ENCODE results near the gene SLC39A11. TPM values are rescaled to one million over a fixed set of nuclear protein-coding genes. Genes with fewer than 3 reads are reported as not detected.
A peak's percentile ranks its signal among the peaks of the same experiment; 100 is the strongest.

The SLC39A11 gene
- total and polyA plus RNA-seq, 2 of the 13 experiments (the other 11 are each of a cell fraction or from before 2014, with no cell fraction given), result 17.2 to 31.5 TPM

GRCh38 chr17:72788950-72789585 lies 303.4 kb downstream of the SLC39A11 start (continued):
- TF ChIP-seq RERE (CRISPR knock-in tag; IDR thresholded peaks at IDR 0.05; ENCODE audit: low read depth), result no peak
- no peak for TF ChIP-seq TMF1 (CRISPR knock-in tag; IDR thresholded peaks at IDR 0.05; ENCODE audit: low read depth)
- TF ChIP-seq, protein P1, sequence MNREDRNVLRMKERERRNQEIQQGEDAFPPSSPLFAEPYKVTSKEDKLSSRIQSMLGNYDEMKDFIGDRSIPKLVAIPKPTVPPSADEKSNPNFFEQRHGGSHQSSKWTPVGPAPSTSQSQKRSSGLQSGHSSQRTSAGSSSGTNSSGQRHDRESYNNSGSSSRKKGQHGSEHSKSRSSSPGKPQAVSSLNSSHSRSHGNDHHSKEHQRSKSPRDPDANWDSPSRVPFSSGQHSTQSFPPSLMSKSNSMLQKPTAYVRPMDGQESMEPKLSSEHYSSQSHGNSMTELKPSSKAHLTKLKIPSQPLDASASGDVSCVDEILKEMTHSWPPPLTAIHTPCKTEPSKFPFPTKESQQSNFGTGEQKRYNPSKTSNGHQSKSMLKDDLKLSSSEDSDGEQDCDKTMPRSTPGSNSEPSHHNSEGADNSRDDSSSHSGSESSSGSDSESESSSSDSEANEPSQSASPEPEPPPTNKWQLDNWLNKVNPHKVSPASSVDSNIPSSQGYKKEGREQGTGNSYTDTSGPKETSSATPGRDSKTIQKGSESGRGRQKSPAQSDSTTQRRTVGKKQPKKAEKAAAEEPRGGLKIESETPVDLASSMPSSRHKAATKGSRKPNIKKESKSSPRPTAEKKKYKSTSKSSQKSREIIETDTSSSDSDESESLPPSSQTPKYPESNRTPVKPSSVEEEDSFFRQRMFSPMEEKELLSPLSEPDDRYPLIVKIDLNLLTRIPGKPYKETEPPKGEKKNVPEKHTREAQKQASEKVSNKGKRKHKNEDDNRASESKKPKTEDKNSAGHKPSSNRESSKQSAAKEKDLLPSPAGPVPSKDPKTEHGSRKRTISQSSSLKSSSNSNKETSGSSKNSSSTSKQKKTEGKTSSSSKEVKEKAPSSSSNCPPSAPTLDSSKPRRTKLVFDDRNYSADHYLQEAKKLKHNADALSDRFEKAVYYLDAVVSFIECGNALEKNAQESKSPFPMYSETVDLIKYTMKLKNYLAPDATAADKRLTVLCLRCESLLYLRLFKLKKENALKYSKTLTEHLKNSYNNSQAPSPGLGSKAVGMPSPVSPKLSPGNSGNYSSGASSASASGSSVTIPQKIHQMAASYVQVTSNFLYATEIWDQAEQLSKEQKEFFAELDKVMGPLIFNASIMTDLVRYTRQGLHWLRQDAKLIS (CRISPR knock-in tag; IDR thresholded peaks at IDR 0.05), result no peak
- TF ChIP-seq ZNF740 (CRISPR knock-in tag; IDR thresholded peaks at IDR 0.05), result no peak
- no peak for TF ChIP-seq RAD21 (CRISPR knock-in tag; IDR thresholded peaks at IDR 0.05)
- TF ChIP-seq FOXA3 (CRISPR knock-in tag; IDR thresholded peaks at IDR 0.05), result 0 out of 2 replicates have a peak, but pooled peaks have one; percentile 20
- peak; percentile 71 for TF ChIP-seq ZBTB38 (CRISPR knock-in tag; IDR thresholded peaks at IDR 0.05)
- TF ChIP-seq, protein P2, sequence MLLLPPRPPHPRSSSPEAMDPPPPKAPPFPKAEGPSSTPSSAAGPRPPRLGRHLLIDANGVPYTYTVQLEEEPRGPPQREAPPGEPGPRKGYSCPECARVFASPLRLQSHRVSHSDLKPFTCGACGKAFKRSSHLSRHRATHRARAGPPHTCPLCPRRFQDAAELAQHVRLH (CRISPR knock-in tag; IDR thresholded peaks at IDR 0.05; ENCODE audit: borderline replicate concordance, low read depth), result no peak
- TF ChIP-seq ZNF567 (CRISPR knock-in tag; IDR thresholded peaks at IDR 0.05; ENCODE audit: borderline replicate concordance), result no peak
- no peak for TF ChIP-seq ZBTB20 (CRISPR knock-in tag; IDR thresholded peaks at IDR 0.05; ENCODE audit: borderline replicate concordance, low read depth)
- no peak for TF ChIP-seq JUND (CRISPR knock-in tag; IDR thresholded peaks at IDR 0.05)
- no peak for TF ChIP-seq PCBP1 (IDR thresholded peaks at IDR 0.05; ENCODE audit: borderline replicate concordance, low read depth, low read length)
- no peak for TF ChIP-seq ZNF280B (CRISPR knock-in tag; IDR thresholded peaks at IDR 0.05; ENCODE audit: borderline replicate concordance)
- peak; percentile 69 for TF ChIP-seq MAX (IDR thresholded peaks at IDR 0.05)
- TF ChIP-seq ZNF326 (CRISPR knock-in tag; IDR thresholded peaks at IDR 0.05; ENCODE audit: borderline replicate concordance), result no peak
- TF ChIP-seq, protein P3, sequence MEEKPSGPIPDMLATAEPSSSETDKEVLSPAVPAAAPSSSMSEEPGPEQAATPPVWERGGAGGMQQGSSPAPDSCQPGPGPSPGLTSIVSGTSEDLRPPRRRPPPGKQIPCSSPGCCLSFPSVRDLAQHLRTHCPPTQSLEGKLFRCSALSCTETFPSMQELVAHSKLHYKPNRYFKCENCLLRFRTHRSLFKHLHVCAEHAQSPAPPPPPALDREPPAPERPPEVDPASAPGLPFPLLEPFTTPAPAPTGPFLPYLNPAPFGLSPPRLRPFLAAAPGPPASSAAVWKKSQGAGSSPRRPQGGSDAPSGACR (CRISPR knock-in tag; IDR thresholded peaks at IDR 0.05), result no peak

Data from HepG2 (cell line).